HEK293 (cell line): ENCODE measurements around the gene PYGM.

Experiments used
- BCL11A ChIP-seq: fragments of 450-650 bp; formaldehyde crosslinking; IDR thresholded peaks from 2 replicates; pipeline ENCODE4 v1.5.1; 2016; ENCODE audit warnings: low read depth, missing biosample characterization, missing genetic modification characterization
- GFI1B ChIP-seq: fragments of 450-650 bp; formaldehyde crosslinking; IDR thresholded peaks from 2 replicates; pipeline ENCODE4 v1.5.1; 2016; ENCODE audit warnings: missing biosample characterization, missing genetic modification characterization
- GLI4 ChIP-seq: fragments of 450-650 bp; formaldehyde crosslinking; IDR thresholded peaks from 2 replicates; pipeline ENCODE4 v1.5.1; 2016; ENCODE audit warnings: missing biosample characterization, missing genetic modification characterization
- KLF7 ChIP-seq: fragments of 450-650 bp; formaldehyde crosslinking; IDR thresholded peaks from 2 replicates; pipeline ENCODE4 v1.5.1; 2016; ENCODE audit warnings: missing biosample characterization, missing genetic modification characterization, borderline replicate concordance
- MYNN ChIP-seq: fragments of 450-650 bp; formaldehyde crosslinking; IDR thresholded peaks from 2 replicates; pipeline ENCODE4 v1.5.1; 2016; ENCODE audit warnings: missing biosample characterization, missing genetic modification characterization, borderline replicate concordance
- PBX3 ChIP-seq: sonication (generic); formaldehyde crosslinking; IDR thresholded peaks from 2 replicates; pipeline ENCODE4 v1.8.1; 2022; ENCODE audit warnings: mild to moderate bottlenecking, moderate library complexity, missing genetic modification reagents
- SETDB1 ChIP-seq: IDR thresholded peaks from one replicate; pipeline ENCODE4 v1.6.1; 2017; ENCODE audit warnings: mild to moderate bottlenecking, low read length, moderate library complexity, mixed read lengths; ENCODE audit not compliant: insufficient read length
- TSHZ1 ChIP-seq: fragments of 450-650 bp; formaldehyde crosslinking; IDR thresholded peaks from 2 replicates; pipeline ENCODE4 v1.5.1; 2016; ENCODE audit warnings: missing biosample characterization, missing genetic modification characterization, borderline replicate concordance
- ZBTB11 ChIP-seq: fragments of 450-650 bp; formaldehyde crosslinking; conservative IDR thresholded peaks from 2 replicates; pipeline ENCODE4 v1.5.1; 2016; ENCODE audit warnings: low read depth, missing biosample characterization, missing genetic modification characterization
- ZBTB6 ChIP-seq: fragments of 450-650 bp; formaldehyde crosslinking; IDR thresholded peaks from 2 replicates; pipeline ENCODE4 v1.5.1; 2017; ENCODE audit warnings: missing biosample characterization, missing genetic modification characterization
- ZFP37 ChIP-seq: fragments of 450-650 bp; formaldehyde crosslinking; IDR thresholded peaks from 2 replicates; pipeline ENCODE4 v1.5.1; 2016; ENCODE audit warnings: missing biosample characterization, missing genetic modification characterization
- ZNF10 ChIP-seq: fragments of 450-650 bp; formaldehyde crosslinking; IDR thresholded peaks from 2 replicates; pipeline ENCODE4 v1.5.1; 2017; ENCODE audit warnings: missing biosample characterization, missing genetic modification characterization
- ZNF114 ChIP-seq: fragments of 450-650 bp; formaldehyde crosslinking; IDR thresholded peaks from 2 replicates; pipeline ENCODE4 v1.5.0; 2017; ENCODE audit warnings: missing biosample characterization, missing genetic modification characterization
- ZNF169 ChIP-seq: fragments of 450-650 bp; formaldehyde crosslinking; IDR thresholded peaks from 2 replicates; pipeline ENCODE4 v1.5.1; 2016; ENCODE audit warnings: missing biosample characterization, missing genetic modification characterization
- ZNF2 ChIP-seq: fragments of 450-650 bp; formaldehyde crosslinking; IDR thresholded peaks from 2 replicates; pipeline ENCODE4 v1.5.1; 2016; ENCODE audit warnings: missing biosample characterization, missing genetic modification characterization
- ZNF23 ChIP-seq: fragments of 450-650 bp; formaldehyde crosslinking; IDR thresholded peaks from 2 replicates; pipeline ENCODE4 v1.5.1; 2016; ENCODE audit warnings: missing biosample characterization, missing genetic modification characterization, borderline replicate concordance
- ZNF24 ChIP-seq: fragments of 450-650 bp; formaldehyde crosslinking; IDR thresholded peaks from 2 replicates; pipeline ENCODE4 v1.5.1; 2016; ENCODE audit warnings: missing biosample characterization, missing genetic modification characterization
- ZNF366 ChIP-seq: fragments of 450-650 bp; formaldehyde crosslinking; conservative IDR thresholded peaks from 2 replicates; pipeline ENCODE4 v1.5.1; 2016; ENCODE audit warnings: missing biosample characterization, missing genetic modification characterization
- ZNF398 ChIP-seq: fragments of 450-650 bp; formaldehyde crosslinking; IDR thresholded peaks from 2 replicates; pipeline ENCODE4 v1.5.1; 2017; ENCODE audit warnings: missing biosample characterization, missing genetic modification characterization
- ZNF510 ChIP-seq: fragments of 450-650 bp; formaldehyde crosslinking; IDR thresholded peaks from 2 replicates; pipeline ENCODE4 v1.5.1; 2018; ENCODE audit warnings: mild to moderate bottlenecking, missing genetic modification characterization, missing biosample characterization; ENCODE audit not compliant: insufficient replicate concordance
- ZNF530 ChIP-seq: fragments of 450-650 bp; formaldehyde crosslinking; IDR thresholded peaks from 2 replicates; pipeline ENCODE4 v1.5.1; 2016; ENCODE audit warnings: low read depth, missing biosample characterization, missing genetic modification characterization
- ZNF548 ChIP-seq: fragments of 450-650 bp; formaldehyde crosslinking; IDR thresholded peaks from 2 replicates; pipeline ENCODE4 v1.5.1; 2016; ENCODE audit warnings: missing biosample characterization, missing genetic modification characterization
- ZNF585B ChIP-seq: fragments of 450-650 bp; formaldehyde crosslinking; IDR thresholded peaks from 2 replicates; pipeline ENCODE4 v1.5.1; 2016; ENCODE audit warnings: missing biosample characterization, missing genetic modification characterization
- ZNF610 ChIP-seq: fragments of 450-650 bp; formaldehyde crosslinking; IDR thresholded peaks from 2 replicates; pipeline ENCODE4 v1.5.1; 2016; ENCODE audit warnings: missing biosample characterization, missing genetic modification characterization, borderline replicate concordance
- ZNF704 ChIP-seq: fragments of 450-650 bp; formaldehyde crosslinking; IDR thresholded peaks from 2 replicates; pipeline ENCODE4 v1.5.1; 2016; ENCODE audit warnings: missing biosample characterization, missing genetic modification characterization
- ZNF791 ChIP-seq: fragments of 450-650 bp; formaldehyde crosslinking; IDR thresholded peaks from 2 replicates; pipeline ENCODE4 v1.5.1; 2016; ENCODE audit warnings: missing biosample characterization, missing genetic modification characterization
- ZSCAN16 ChIP-seq: fragments of 450-650 bp; formaldehyde crosslinking; IDR thresholded peaks from 2 replicates; pipeline ENCODE4 v1.5.1; 2016; ENCODE audit warnings: missing biosample characterization, missing genetic modification characterization

Gene PYGM

GRCh38 chr11:64723117-64723906 is 36.5 kb downstream of the PYGM start, which contains the start of gene NRXN2 (continued):
- TF ChIP-seq TSHZ1 (tag by site-specific recombination) (no peak), ZBTB6 (tag by site-specific recombination) (no peak), GFI1B (no peak), BCL11A (tag by site-specific recombination) (no peak), ZNF791 (tag by site-specific recombination) (no peak), GLI4 (tag by site-specific recombination) (no peak), ZFP37 (tag by site-specific recombination) (peak; percentile 75), ZNF398 (tag by site-specific recombination) (peak; percentile 14; the same call in 1 of the 2 replicates), ZNF169 (no peak), ZNF704 (tag by site-specific recombination) (no peak), KLF7 (no peak), ZSCAN16 (tag by site-specific recombination) (no peak), ZNF610 (tag by site-specific recombination) (0 out of 2 replicates have a peak, but pooled peaks have one; percentile 45), PBX3 (CRISPR knock-in tag) (peak; percentile 96), ZBTB11 (tag by site-specific recombination) (no peak), SETDB1 (no peak), ZNF530 (no peak), ZNF2 (tag by site-specific recombination) (peak; percentile 99), ZNF10 (no peak), ZNF548 (tag by site-specific recombination) (no peak), ZNF23 (no peak), ZNF510 (tag by site-specific recombination) (no peak), ZNF114 (tag by site-specific recombination) (no peak), MYNN (tag by site-specific recombination) (no peak), ZNF585B (tag by site-specific recombination) (no peak), ZNF366 (no peak), ZNF24 (tag by site-specific recombination) (peak; percentile 50; the same call in 1 of the 2 replicates)
